GM11168 (cell line): ENCODE results near the gene APBB2.

Source experiments
- in situ Hi-C: fragments of 300-500 bp; cut with MboI; formaldehyde crosslinking; loops from one replicate; pipeline ENCODE4 v1.12.0; 2022; ENCODE audit warnings: low sequenced_read_pairs; ENCODE audit not compliant: unreplicated experiment

The APBB2 gene

DNA sequence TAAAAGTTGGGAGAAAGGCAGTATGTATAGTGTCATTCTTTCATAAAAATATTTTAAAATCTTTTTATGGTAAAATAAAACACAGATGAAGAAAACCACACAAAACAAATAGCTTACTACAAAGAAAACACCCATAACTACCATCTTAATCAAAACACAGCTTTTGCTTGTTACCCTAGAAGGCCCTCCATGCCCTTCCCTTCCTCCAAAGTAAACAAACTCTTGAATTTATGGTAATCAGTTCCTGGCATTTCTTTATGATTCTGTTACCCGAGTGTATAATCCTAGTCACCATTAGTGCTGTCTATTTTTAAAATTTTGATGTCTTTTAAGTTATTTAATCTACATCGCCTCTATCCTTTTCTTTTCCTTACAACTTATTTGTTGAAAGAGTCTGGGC is 170.9 kb downstream of the APBB2 start:
- in situ Hi-C loops: no loop called here

- in situ Hi-C loops: no loop called here
Observed at GRCh38 chr4:41041551-41041950, 172.8 kb downstream of the APBB2 start.

GRCh38 chr4:41039317-41039716 is 175.0 kb downstream of the APBB2 start:
- in situ Hi-C loops: no loop called here

DNA sequence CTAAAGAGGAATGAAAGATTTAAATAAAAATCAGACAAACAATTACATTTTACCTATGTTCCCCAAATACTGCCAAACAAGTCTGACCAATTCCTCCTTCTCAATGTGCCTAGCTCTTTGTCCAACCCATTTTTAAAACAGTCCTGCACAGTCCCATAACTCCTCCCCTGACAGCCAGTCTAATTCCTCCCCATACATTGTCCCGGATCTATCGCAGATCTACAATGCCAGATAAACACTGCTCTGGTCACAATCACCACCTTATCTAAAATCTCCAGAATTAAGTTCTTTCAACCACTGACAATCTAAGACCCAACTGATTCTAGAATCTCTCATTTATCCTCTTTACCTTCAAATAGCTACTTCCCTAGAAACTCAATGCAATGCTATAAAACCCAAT is 176.0 kb downstream of the APBB2 start:
- in situ Hi-C loops: no loop called here

- in situ Hi-C loops: no loop called here
Observed at GRCh38 chr4:41029098-41029497, 185.2 kb downstream of the APBB2 start.

DNA sequence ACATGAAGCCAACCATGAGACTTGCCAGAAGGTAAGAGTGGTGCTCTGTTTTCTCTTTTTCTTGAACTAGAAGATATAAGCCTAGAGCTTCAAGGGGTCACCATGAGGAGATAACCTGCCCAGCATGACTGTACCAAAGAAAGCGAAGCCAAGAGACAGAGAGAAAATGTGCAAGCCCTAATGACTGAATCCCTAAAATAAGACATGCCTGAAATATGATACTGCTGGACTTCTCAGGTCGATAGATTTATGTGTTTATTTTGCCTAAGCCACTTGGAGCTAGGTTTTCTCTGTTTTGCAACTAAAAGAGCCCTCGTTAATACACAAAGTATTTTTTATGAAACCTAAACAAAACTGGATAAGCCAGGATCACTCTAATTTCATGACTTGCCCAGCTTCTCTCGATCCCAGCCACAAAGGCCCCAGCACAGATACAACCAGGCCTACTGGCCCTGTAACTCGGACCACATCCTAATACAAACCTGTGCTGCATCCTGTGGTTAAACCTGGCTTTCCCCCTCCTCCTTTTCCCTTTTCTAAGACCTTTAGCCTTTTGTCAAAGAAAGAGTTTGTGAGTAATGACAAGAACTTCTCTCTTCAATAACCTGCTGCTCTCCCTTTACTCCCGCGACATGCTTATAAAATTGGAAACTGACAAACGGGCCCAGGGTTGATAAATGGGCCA is 185.8 kb downstream of the APBB2 start:
- in situ Hi-C loops: no loop called here

GRCh38 chr4:41026971-41027370 is 187.4 kb downstream of the APBB2 start:
- in situ Hi-C loops: no loop called here

DNA sequence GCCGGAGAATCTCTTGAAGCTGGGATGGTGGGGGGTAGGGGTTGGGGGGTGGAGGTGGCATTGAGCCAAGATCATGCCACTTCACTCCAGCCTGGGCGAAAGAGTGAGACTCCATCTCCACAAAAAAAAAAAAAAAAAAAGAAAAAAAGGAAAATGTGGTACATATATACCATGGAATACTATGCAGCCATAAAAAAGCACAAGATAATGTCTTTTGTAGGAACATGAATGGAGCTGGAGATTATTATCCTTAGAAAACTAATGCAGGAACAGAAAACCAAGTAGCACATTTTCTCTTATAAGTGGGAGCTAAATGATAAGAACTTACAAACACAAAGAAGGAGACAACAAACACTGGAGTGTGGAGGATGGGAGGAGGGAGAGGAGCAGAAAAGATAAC is 188.5 kb downstream of the APBB2 start:
- in situ Hi-C loops: no loop called here

DNA sequence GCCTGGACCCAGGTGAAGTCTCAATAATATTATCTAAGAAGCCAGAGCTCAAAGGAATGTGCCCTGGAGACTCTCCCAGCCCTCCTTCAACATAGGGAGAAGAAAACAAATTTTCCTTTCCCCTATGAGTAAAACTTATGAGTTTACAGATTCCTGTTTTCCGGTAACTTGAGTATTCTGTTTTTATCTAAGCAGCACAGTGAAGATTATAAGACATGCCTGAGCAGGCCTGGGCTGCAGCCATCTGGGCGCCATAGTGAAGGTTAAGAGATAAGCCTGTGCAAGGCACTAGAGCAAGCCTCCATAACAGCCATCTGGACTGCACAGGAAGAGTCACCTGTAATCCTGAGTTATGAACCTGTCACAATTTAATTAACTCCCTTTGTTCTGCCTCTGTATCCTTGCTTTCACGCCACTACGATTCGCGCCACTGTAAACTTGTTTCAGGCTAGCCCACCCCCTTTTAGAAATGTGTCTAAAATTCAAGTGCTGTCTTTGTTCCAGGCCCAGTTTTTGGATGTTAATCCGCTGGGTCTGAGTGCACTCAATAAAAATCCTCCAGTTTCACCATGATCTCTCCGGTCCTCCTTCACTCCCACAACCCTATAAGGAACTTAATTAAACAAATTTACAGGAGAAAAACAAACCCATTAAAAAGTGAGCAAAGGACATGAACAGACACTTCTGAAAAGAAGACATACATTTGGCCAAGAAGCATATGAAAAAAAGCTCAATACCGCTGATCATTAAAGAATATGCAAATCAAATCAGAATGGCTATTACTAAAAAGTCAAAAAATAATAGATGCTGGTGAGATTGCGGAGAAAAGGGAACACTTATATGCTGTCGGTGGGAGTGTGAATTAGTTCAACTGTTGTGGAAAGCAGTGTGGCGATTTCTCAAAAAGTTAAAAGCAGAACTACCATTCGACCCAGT is 189.5 kb downstream of the APBB2 start:
- in situ Hi-C loops: no loop called here

DNA sequence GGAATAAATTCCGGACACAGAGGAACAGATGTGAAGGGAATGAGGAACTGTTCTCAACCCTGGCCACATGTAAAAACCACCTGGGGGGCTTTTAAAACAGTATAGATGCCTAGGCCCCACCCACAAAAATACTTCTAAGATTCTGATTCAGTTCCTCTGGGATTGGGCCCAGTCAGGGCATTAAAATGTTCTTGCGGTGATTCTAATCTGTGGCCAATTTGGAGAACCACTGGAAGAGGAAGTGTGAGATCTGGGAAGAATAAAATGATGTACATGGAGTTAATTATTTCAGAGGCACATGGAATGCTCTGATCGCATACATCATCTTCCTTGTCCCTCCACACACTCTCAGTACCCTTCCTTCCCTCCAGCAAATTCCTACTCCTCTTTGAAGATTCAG is 192.2 kb downstream of the APBB2 start:
- in situ Hi-C loops: no loop called here

DNA sequence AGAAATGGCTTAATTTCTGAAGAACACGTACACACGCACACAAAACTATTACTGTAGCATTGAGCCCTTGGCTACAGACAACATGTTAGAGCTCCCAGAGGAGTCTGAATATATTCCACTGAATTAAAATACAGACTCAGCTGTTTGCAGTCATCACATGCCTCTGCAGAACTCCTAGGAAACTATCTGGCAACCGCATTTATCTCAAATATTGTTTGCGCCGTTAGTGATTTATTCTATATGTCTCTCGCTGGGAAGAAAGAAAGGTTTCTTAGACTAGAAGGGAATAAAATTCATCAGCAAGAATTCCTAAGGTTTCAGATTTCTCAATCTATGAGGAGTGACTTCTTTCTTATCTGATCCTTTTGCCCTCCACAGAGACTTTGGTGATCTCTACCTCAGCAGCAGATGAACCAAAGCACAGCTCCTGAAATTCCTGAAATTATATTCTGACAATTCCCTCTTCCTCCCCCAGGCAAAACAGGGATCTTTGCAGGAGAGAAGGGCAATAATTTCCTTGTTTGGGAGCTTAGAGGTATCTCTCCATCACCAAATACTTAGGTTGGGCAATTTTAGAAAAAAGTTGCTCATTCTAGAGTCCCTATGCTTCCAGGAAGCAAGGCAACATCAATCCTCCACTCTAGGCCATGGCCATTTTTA is 199.2 kb downstream of the APBB2 start:
- in situ Hi-C loops: no loop called here

GRCh38 chr4:41014158-41014557 is 200.2 kb downstream of the APBB2 start:
- in situ Hi-C loops: no loop called here

DNA sequence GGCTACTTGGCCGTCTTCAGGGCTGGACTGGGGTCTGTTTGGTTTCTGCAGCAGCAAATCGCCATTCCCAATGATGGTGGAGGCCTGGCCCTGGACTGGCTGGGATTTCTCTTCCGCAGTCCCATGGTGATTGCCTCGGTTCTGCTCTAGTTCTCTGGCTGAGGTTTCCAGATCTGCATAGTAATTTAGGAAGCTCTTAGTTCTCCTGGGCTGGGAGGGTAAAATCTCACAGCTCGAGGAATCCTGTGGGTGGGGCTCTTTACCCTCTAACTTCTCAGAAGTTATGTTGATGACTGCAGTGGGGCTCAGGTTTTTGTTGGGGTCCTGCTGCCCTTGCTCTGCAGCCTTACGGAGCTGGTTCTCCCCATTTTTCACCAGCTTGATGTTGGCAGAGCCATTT is 200.6 kb downstream of the APBB2 start:
- in situ Hi-C loops: no loop called here

GRCh38 chr4:41012911-41013310 is 201.4 kb downstream of the APBB2 start:
- in situ Hi-C loops: no loop called here

DNA sequence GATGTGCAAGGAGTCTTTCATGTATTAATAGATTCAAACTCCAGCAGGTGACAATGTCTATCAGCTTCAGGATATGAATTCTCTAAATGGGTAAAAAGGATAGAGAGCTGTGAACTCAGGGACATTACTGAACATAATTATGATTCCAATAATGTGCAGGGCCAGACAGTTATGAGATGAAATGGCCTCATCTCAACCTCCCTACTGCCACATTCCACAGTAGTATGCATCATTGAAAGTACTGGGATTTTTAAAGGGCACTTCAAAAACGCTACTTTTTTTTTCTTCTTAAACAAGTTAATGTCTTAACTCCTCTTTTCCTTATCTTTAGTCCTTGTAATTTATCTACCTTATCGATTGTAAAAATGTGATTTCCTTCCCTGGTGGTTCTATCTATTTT is 202.0 kb downstream of the APBB2 start:
- in situ Hi-C loops: no loop called here

DNA sequence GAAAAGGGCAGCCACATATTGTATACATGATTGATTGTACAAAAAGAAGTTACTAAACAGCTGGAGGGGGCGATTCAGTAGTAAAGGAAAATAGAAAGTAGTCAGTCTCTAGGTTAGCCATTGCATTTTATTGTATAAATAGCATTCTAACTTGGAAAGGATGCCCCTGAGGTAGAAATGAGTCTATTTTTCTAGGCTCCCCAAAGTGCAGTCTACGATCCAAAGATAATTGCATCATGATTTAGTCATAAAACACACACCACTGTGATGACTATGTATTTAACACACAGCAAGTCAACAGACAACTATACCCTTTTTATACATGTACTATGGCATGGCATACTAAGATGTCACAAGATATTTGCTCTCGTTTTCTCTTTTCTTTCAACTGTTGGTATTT is 204.9 kb downstream of the APBB2 start:
- in situ Hi-C loops: no loop called here

GRCh38 chr4:41006141-41006540 is 208.2 kb downstream of the APBB2 start:
- in situ Hi-C loops: no loop called here

GRCh38 chr4:41002309-41002708 is 212.0 kb downstream of the APBB2 start:
- in situ Hi-C loops: no loop called here

DNA sequence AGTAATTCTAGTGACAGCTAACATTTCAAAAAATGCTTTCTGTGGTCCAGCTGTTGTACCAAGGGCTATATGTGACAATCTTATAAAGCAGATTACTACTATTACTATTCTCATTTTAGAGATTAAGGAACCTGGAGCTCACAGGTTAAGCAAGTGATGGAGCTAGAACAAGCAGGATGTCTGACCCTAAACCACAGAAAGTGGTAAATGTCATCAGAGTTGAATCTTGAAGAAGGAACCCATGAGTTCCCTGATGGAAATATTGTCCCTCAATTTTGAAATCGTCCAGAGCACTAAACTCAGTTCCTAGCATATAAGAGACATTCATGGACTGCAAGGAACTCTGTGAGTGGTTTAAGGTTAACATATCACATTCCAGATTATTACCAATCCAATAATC is 214.0 kb downstream of the APBB2 start:
- in situ Hi-C loops: no loop called here

DNA sequence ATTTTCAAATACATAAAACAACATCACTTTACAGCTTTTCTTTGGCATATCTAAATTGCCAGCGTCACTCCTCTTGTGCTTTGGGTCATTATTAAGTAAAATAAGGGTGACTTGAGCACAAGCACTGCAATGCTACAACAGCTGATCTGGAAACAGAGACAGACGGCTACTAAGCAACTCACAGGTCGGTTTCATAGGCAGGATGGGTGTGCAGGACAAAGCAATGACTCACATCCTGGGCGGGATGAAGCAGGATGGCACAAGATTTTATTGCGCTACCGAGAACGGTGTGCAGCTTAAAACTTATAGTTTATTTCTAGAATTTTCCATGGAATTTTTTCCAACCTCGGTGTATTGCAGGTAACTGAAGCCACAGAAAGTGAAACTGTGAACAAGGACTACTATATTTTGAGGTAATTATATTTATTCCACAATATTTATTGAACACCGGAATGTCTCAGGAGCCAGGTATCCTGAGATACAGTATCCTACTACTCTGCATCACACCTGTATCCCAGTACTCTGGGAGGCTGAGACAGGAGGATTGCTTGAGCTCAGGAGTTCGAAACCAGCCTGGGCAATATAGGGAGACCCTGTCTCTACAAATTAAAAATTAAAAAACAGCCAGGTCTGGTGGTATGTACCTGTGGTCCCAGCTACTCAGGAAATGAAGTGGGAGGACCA is 215.5 kb downstream of the APBB2 start:
- in situ Hi-C loops: no loop called here

DNA sequence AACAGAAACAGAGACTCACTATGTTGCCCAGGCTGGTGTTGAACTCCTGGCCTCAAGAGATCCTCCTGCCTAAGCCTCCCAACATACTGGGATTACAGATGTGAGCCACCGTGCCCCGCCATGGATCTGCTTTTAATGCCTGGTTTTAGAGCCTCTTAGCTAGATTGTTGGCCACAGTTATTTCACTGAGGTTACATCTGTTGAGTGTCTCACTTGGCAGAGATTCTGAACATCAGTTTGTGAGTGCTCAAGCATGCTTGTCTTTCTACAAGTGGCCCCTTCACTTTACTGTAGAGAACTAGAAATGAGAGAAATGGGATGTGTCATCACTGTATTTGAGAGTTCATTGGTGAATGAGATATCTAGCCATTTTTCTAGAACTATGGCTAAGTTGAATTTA is 218.5 kb downstream of the APBB2 start:
- in situ Hi-C loops: no loop called here
